ENCODE results near the gene CRYBG2.
A peak's percentile ranks its signal among the peaks of the same experiment; 100 is the strongest.
"Not testable (repeated sequence)": the region's sequence is repeated elsewhere in the genome, so short reads cannot be mapped to it uniquely, and the experiment has no call there.

CRYBG2 gene

GRCh38 chr1:26353976-26354820 is at the start of gene CRYBG2:
Gene CRYBG2, minus strand, starts transcription at chr1:26354130. Its CDS starts 7,473 bp downstream, at chr1:26346657.
- no peak for DNase-seq (ENCODE audit: low spot score)

GRCh38 chr1:26403656-26404055 is 49.7 kb upstream of the CRYBG2 start:
- DNase-seq (ENCODE audit: low spot score) = no peak

- no peak for DNase-seq (ENCODE audit: low spot score)
Observed at GRCh38 chr1:26401891-26402290, 48.0 kb upstream of the CRYBG2 start.

GRCh38 chr1:26399034-26399433 is 45.1 kb upstream of the CRYBG2 start:
- DNase-seq (ENCODE audit: low spot score) = no peak

GRCh38 chr1:26395754-26396153 is 41.8 kb upstream of the CRYBG2 start:
- no peak for DNase-seq (ENCODE audit: low spot score)

GRCh38 chr1:26391450-26391849 is 37.5 kb upstream of the CRYBG2 start:
- DNase-seq (ENCODE audit: low spot score) = peak; percentile 75

GRCh38 chr1:26389604-26390247 is 35.8 kb upstream of the CRYBG2 start:
- no peak for DNase-seq (ENCODE audit: low spot score)

GRCh38 chr1:26388791-26389445 is 35.0 kb upstream of the CRYBG2 start:
- DNase-seq (ENCODE audit: low spot score) = no peak

- no peak for DNase-seq (ENCODE audit: low spot score)
Observed at GRCh38 chr1:26387447-26387846, 33.5 kb upstream of the CRYBG2 start.

GRCh38 chr1:26385063-26385462 is 31.1 kb upstream of the CRYBG2 start:
- DNase-seq (ENCODE audit: low spot score) = not testable (repeated sequence)

- no peak for DNase-seq (ENCODE audit: low spot score)
Observed at GRCh38 chr1:26384076-26384475, 30.1 kb upstream of the CRYBG2 start.

- DNase-seq (ENCODE audit: low spot score) = no peak
Observed at GRCh38 chr1:26378879-26379251, 24.9 kb upstream of the CRYBG2 start.

- peak; percentile 94 for DNase-seq (ENCODE audit: low spot score)
Observed at GRCh38 chr1:26378088-26378878, 24.4 kb upstream of the CRYBG2 start.

GRCh38 chr1:26376050-26376449 is 22.1 kb upstream of the CRYBG2 start:
- DNase-seq (ENCODE audit: low spot score) = no peak

GRCh38 chr1:26375081-26375480 is 21.2 kb upstream of the CRYBG2 start:
- no peak for DNase-seq (ENCODE audit: low spot score)

GRCh38 chr1:26374361-26374760 is 20.4 kb upstream of the CRYBG2 start:
- not testable (repeated sequence) for DNase-seq (ENCODE audit: low spot score)

GRCh38 chr1:26373789-26374188 is 19.9 kb upstream of the CRYBG2 start:
- no peak for DNase-seq (ENCODE audit: low spot score)

- no peak for DNase-seq (ENCODE audit: low spot score)
Observed at GRCh38 chr1:26373281-26373680, 19.4 kb upstream of the CRYBG2 start.

GRCh38 chr1:26372611-26373010 is 18.7 kb upstream of the CRYBG2 start, which contains the start of gene ZNF683:
Gene ZNF683, minus strand, starts transcription at chr1:26372750. Its CDS starts 4,179 bp downstream, at chr1:26368571.
- not testable (repeated sequence) for DNase-seq (ENCODE audit: low spot score)

GRCh38 chr1:26372039-26372438 is 18.1 kb upstream of the CRYBG2 start:
- no peak for DNase-seq (ENCODE audit: low spot score)

GRCh38 chr1:26370591-26371382 is 16.9 kb upstream of the CRYBG2 start:
- DNase-seq (ENCODE audit: low spot score) = no peak
